CD4-positive, CD25-positive, alpha-beta regulatory T cell (primary cell): ENCODE results near the gene TMPRSS3. TPM values are rescaled to one million over a fixed set of nuclear protein-coding genes. Genes with fewer than 3 reads are reported as not detected.

Source experiments
- ATAC-seq, 2 donors: fragments of 150-1000 bp; cut with Tn5 transposase; one replicate each; pipeline ENCODE4 v1.10.0; 2021; ENCODE audit warnings: low read depth in 2 of 2, moderate number of reproducible peaks in 2 of 2, moderate library complexity in 1 of 2
- DNase-seq, 3 donors: peaks; one replicate each; pipeline versions ENCODE4 v3.0.0 to v3.0.0-alpha.2; 2012 to 2022; ENCODE audit warnings: mixed read lengths in 1 of 3
- H3K27ac ChIP-seq: one replicate; pipeline ENCODE4 v1.7.0; 2013; ENCODE audit warnings: mild to moderate bottlenecking, low read length; ENCODE audit not compliant: insufficient read depth, poor library complexity, severe bottlenecking
- H3K27me3 ChIP-seq: one replicate; pipeline ENCODE4 v1.7.0; 2013; ENCODE audit warnings: low read length; ENCODE audit not compliant: control insufficient read depth, insufficient read depth
- H3K36me3 ChIP-seq: one replicate; pipeline ENCODE4 v1.7.0; 2013; ENCODE audit warnings: mild to moderate bottlenecking, low read length, moderate library complexity; ENCODE audit not compliant: control insufficient read depth, insufficient read depth
- H3K4me1 ChIP-seq: 2 replicates; pipeline ENCODE4 v1.7.0; 2013; ENCODE audit warnings: mild to moderate bottlenecking, low read length; ENCODE audit not compliant: insufficient read depth, control insufficient read depth, poor library complexity, severe bottlenecking
- H3K4me3 ChIP-seq: one replicate; pipeline ENCODE4 v1.7.0; 2013; ENCODE audit warnings: low read depth, mild to moderate bottlenecking, low read length, moderate library complexity
- H3K9me3 ChIP-seq, 2 experiments: 1 replicate in 1 of 2; 2 replicates in 1 of 2; pipeline ENCODE4 v1.7.0; 2013; ENCODE audit warnings: low read length in 2 of 2, mild to moderate bottlenecking in 1 of 2, moderate library complexity in 1 of 2; ENCODE audit not compliant: control insufficient read depth in 2 of 2
- H3K27ac Mint-ChIP-seq, 3 donors: one replicate each; pipeline ENCODE4 v1.8.0; 2020 to 2022; ENCODE audit warnings: mild to moderate bottlenecking in 3 of 3, mixed read lengths in 3 of 3, moderate library complexity in 2 of 3
- H3K27me3 Mint-ChIP-seq: one replicate; pipeline ENCODE4 v1.8.0; 2022; ENCODE audit warnings: mild to moderate bottlenecking, mixed read lengths
- H3K36me3 Mint-ChIP-seq: one replicate; pipeline ENCODE4 v1.8.0; 2020; ENCODE audit warnings: mixed read lengths
- H3K4me1 Mint-ChIP-seq, 4 donors: one replicate each; pipeline ENCODE4 v1.8.0; 2020 to 2022; ENCODE audit warnings: mixed read lengths in 4 of 4, mild to moderate bottlenecking in 1 of 4
- H3K4me3 Mint-ChIP-seq, 4 donors: one replicate each; pipeline ENCODE4 v1.8.0; 2020 to 2022; ENCODE audit warnings: mild to moderate bottlenecking in 4 of 4, mixed read lengths in 4 of 4, moderate library complexity in 3 of 4
- H3K9me3 Mint-ChIP-seq, 7 donors: one replicate each; pipeline ENCODE4 v1.8.0; 2020 to 2022; ENCODE audit warnings: mixed read lengths in 7 of 7, mild to moderate bottlenecking in 3 of 7, moderate library complexity in 2 of 7
- polyA plus RNA-seq, 4 donors: library from polyadenylated mRNA; unstranded; fragments of 300-500 nt; fragmentation: Illumina TruSeq; gene quantifications; one replicate each; pipeline ENCODE4 v1.2.3, GENCODE V29; 2021
- total RNA-seq: library from RNA; stranded (reverse); gene quantifications from one replicate; pipeline ENCODE4 v1.2.3, GENCODE V29; 2022

The TMPRSS3 gene
- total and polyA plus RNA-seq, 5 donors from 2014 or later: 1.1 to 4.0 (median 2.3) TPM

- peak overlapping the region in 2 of 4 donors; percentile 7 to 49 for H3K4me3 Mint-ChIP-seq
- H3K27ac Mint-ChIP-seq: no peak overlapping the region
- no peak overlapping the region for H3K27ac ChIP-seq
- peaks cover 67% of the 10 kb centered on the region for H3K36me3 Mint-ChIP-seq
- H3K4me1 Mint-ChIP-seq: peaks cover 20 to 74% (median 67%) of the 10 kb centered on the region in 4 donors
- H3K36me3 ChIP-seq: peaks cover 61% of the 10 kb centered on the region
- no peaks in the 10 kb centered on the region for H3K9me3 Mint-ChIP-seq
- ATAC-seq (no peak), DNase-seq (no peak)
- peaks cover 71% of the 10 kb centered on the region for H3K4me1 ChIP-seq
- H3K4me3 ChIP-seq: no peak overlapping the region
- H3K27me3 ChIP-seq: no peaks in the 10 kb centered on the region
- no peaks in the 10 kb centered on the region for H3K9me3 ChIP-seq
- no peaks in the 10 kb centered on the region for H3K27me3 Mint-ChIP-seq
Measured at GRCh38 chr21:42419845-42420244, 24.0 kb upstream of the TMPRSS3 start.

GRCh38 chr21:42418886-42419285 is 23.0 kb upstream of the TMPRSS3 start:
- peak overlapping the region in 1 of 4 donors; percentile 11 for H3K4me3 Mint-ChIP-seq
- H3K27ac Mint-ChIP-seq: peak overlapping the region in 1 of 3 donors; percentile 44
- H3K27me3 Mint-ChIP-seq: no peaks in the 10 kb centered on the region
- H3K9me3 ChIP-seq: no peaks in the 10 kb centered on the region
- no peak overlapping the region for H3K27ac ChIP-seq
- peaks cover 62% of the 10 kb centered on the region for H3K36me3 ChIP-seq
- ATAC-seq (no peak), DNase-seq (no peak)
- no peak overlapping the region for H3K4me3 ChIP-seq
- H3K4me1 ChIP-seq: peaks cover 71% of the 10 kb centered on the region
- peaks cover 70% of the 10 kb centered on the region for H3K36me3 Mint-ChIP-seq
- H3K9me3 Mint-ChIP-seq: no peaks in the 10 kb centered on the region
- H3K4me1 Mint-ChIP-seq: peaks cover 20 to 74% (median 61%) of the 10 kb centered on the region in 4 donors
- H3K27me3 ChIP-seq: no peaks in the 10 kb centered on the region

GRCh38 chr21:42417533-42417932 is 21.7 kb upstream of the TMPRSS3 start:
- Histone ChIP-seq H3K4me1 (peaks cover 71% of the 10 kb centered on the region), H3K9me3 (no peaks in the 10 kb centered on the region), H3K27ac (peak overlapping the region; percentile 60), H3K36me3 (peaks cover 73% of the 10 kb centered on the region), H3K4me3 (no peak overlapping the region), H3K27me3 (no peaks in the 10 kb centered on the region)
- Mint-ChIP-seq H3K4me1 (peaks cover 11 to 69% (median 52%) of the 10 kb centered on the region in 4 donors), H3K27ac (peak overlapping the region; percentile 41 to 89 (median 56)), H3K36me3 (peaks cover 64% of the 10 kb centered on the region), H3K27me3 (no peaks in the 10 kb centered on the region), H3K4me3 (peak overlapping the region in 3 of 4 donors; percentile 26 to 60 (median 40)), H3K9me3 (no peaks in the 10 kb centered on the region)
- ATAC-seq (no peak), DNase-seq (peak in 2 of 3 donors; percentile 32 to 77)

GRCh38 chr21:42414928-42415769 is 19.3 kb upstream of the TMPRSS3 start:
- peak overlapping the region; percentile 96 for H3K27ac ChIP-seq
- Mint-ChIP-seq H3K9me3 (no peaks in the 10 kb centered on the region), H3K4me1 (peaks cover 5 to 50% (median 31%) of the 10 kb centered on the region in 4 donors), H3K27ac (peak overlapping the region; percentile 96 to 99 (median 99)), H3K27me3 (no peaks in the 10 kb centered on the region), H3K36me3 (peaks cover 45% of the 10 kb centered on the region), H3K4me3 (peak overlapping the region; percentile 84 to 86 (median 86))
- ATAC-seq (peak; percentile 84 to 87), DNase-seq (peak; percentile 79 to 88 (median 82))
- peaks cover 78% of the 10 kb centered on the region for H3K36me3 ChIP-seq
- H3K4me1 ChIP-seq: peaks cover 65% of the 10 kb centered on the region
- no peaks in the 10 kb centered on the region for H3K9me3 ChIP-seq
- H3K27me3 ChIP-seq: no peaks in the 10 kb centered on the region
- H3K4me3 ChIP-seq: peak overlapping the region; percentile 73

- Histone ChIP-seq H3K36me3 (peaks cover 78% of the 10 kb centered on the region), H3K9me3 (no peaks in the 10 kb centered on the region), H3K27ac (peak overlapping the region; percentile 96), H3K4me3 (peak overlapping the region; percentile 73), H3K4me1 (peaks cover 66% of the 10 kb centered on the region), H3K27me3 (no peaks in the 10 kb centered on the region)
- H3K4me3 Mint-ChIP-seq: peak overlapping the region; percentile 4 to 86 (median 84)
- peak overlapping the region; percentile 96 to 99 (median 99) for H3K27ac Mint-ChIP-seq
- H3K36me3 Mint-ChIP-seq: peaks cover 44% of the 10 kb centered on the region
- H3K27me3 Mint-ChIP-seq: no peaks in the 10 kb centered on the region
- peaks cover 5 to 51% (median 32%) of the 10 kb centered on the region in 4 donors for H3K4me1 Mint-ChIP-seq
- ATAC-seq: no peak
- no peaks in the 10 kb centered on the region for H3K9me3 Mint-ChIP-seq
- DNase-seq: no peak
Measured at GRCh38 chr21:42414553-42414927, 18.7 kb upstream of the TMPRSS3 start.

GRCh38 chr21:42414066-42414465 is 18.2 kb upstream of the TMPRSS3 start:
- peaks cover 44% of the 10 kb centered on the region for H3K36me3 Mint-ChIP-seq
- H3K27me3 Mint-ChIP-seq: no peaks in the 10 kb centered on the region
- peak overlapping the region; percentile 4 to 86 (median 84) for H3K4me3 Mint-ChIP-seq
- H3K9me3 Mint-ChIP-seq: no peaks in the 10 kb centered on the region
- H3K4me1 ChIP-seq: peaks cover 71% of the 10 kb centered on the region
- peak overlapping the region; percentile 96 for H3K27ac ChIP-seq
- no peak overlapping the region for H3K4me3 ChIP-seq
- peaks cover 5 to 52% (median 32%) of the 10 kb centered on the region in 4 donors for H3K4me1 Mint-ChIP-seq
- H3K27ac Mint-ChIP-seq: peak overlapping the region; percentile 96 to 99 (median 99)
- peaks cover 78% of the 10 kb centered on the region for H3K36me3 ChIP-seq
- peak in 1 of 3 donors; percentile 27 for DNase-seq
- ATAC-seq: no peak
- no peaks in the 10 kb centered on the region for H3K9me3 ChIP-seq
- no peaks in the 10 kb centered on the region for H3K27me3 ChIP-seq

- DNase-seq (no peak), ATAC-seq (no peak)
- Mint-ChIP-seq H3K27me3 (no peaks in the 10 kb centered on the region), H3K36me3 (peaks cover 40% of the 10 kb centered on the region), H3K9me3 (no peaks in the 10 kb centered on the region), H3K4me1 (peaks cover 5 to 53% (median 30%) of the 10 kb centered on the region in 4 donors), H3K27ac (peak overlapping the region; percentile 96 to 99 (median 99)), H3K4me3 (peak overlapping the region; percentile 27 to 90 (median 73))
- peak overlapping the region; percentile 96 for H3K27ac ChIP-seq
- peaks cover 76% of the 10 kb centered on the region for H3K36me3 ChIP-seq
- peak overlapping the region; percentile 3 for H3K4me3 ChIP-seq
- peaks cover 76% of the 10 kb centered on the region for H3K4me1 ChIP-seq
- H3K9me3 ChIP-seq: no peaks in the 10 kb centered on the region
- no peaks in the 10 kb centered on the region for H3K27me3 ChIP-seq
Measured at GRCh38 chr21:42413500-42413899, 17.6 kb upstream of the TMPRSS3 start.
